Esophagus (tissue), 2 donors: ENCODE results near the gene RHOT1. TPM values are rescaled to one million over a fixed set of nuclear protein-coding genes. Genes with fewer than 3 reads are reported as not detected.
"Not testable (repeated sequence)": the region's sequence is repeated elsewhere in the genome, so short reads cannot be mapped to it uniquely, and the experiment has no call there.

Experiments
- H3K27ac ChIP-seq, 2 donors: one replicate each; pipeline ENCODE4 v1.5.1; 2013; ENCODE audit warnings: low read depth in 2 of 2, mild to moderate bottlenecking in 2 of 2, inconsistent platforms in 1 of 2, low read length in 1 of 2, moderate library complexity in 1 of 2
- H3K27me3 ChIP-seq, 2 donors: one replicate each; pipeline ENCODE4 v1.6.1; 2013; ENCODE audit warnings: low read length in 2 of 2, control low read depth in 1 of 2, mild to moderate bottlenecking in 1 of 2; ENCODE audit not compliant: insufficient read depth in 2 of 2, control insufficient read depth in 1 of 2
- H3K36me3 ChIP-seq, 2 donors: one replicate each; pipeline ENCODE4 v1.6.1; 2013; ENCODE audit warnings: low read length in 1 of 2; ENCODE audit not compliant: control insufficient read depth in 2 of 2, insufficient read depth in 2 of 2
- H3K4me1 ChIP-seq, 2 donors: one replicate each; pipeline ENCODE4 v1.6.1; 2013; ENCODE audit warnings: low read length in 1 of 2; ENCODE audit not compliant: control insufficient read depth in 2 of 2, insufficient read depth in 2 of 2
- H3K4me3 ChIP-seq, 2 donors: one replicate each; pipeline ENCODE4 v1.5.1; 2013; ENCODE audit warnings: low read length in 2 of 2, mild to moderate bottlenecking in 2 of 2, low read depth in 1 of 2, moderate library complexity in 1 of 2
- H3K9me3 ChIP-seq, 2 donors: one replicate each; pipeline ENCODE4 v1.6.1; 2013; ENCODE audit warnings: mild to moderate bottlenecking in 2 of 2, low read depth in 1 of 2, low read length in 1 of 2, moderate library complexity in 1 of 2; ENCODE audit not compliant: control insufficient read depth in 2 of 2, insufficient read depth in 1 of 2
- WGBS, 2 donors: extraction: QIAGEN DNeasy Blood & Tissue Kit; methylation state at CpG; one replicate each; pipeline ENCODE4 v1.1.7; 2013; 5-methylcytosine and 5-hydroxymethylcytosine counted together
- polyA plus RNA-seq, 2 donors: library from polyadenylated mRNA; stranded (reverse); fragments of 200-250 nt; gene quantifications; one replicate each; pipeline ENCODE4 v1.2.3, GENCODE V29; 2013
- donor health status: healthy with polysubstance abuse.
- donor health status: Bipolar disorder and iron deficiency.

RHOT1 gene
- polyA plus RNA-seq, 2 donors: 17.7 to 38.3 TPM

- peaks cover 0 to 10% of the 10 kb centered on the region in 2 donors for H3K36me3 ChIP-seq
- H3K9me3 ChIP-seq: peaks cover 0 to 3% of the 10 kb centered on the region in 2 donors
- H3K4me3 ChIP-seq: no peak overlapping the region
- WGBS, 2 donors: 79 to 88% methylated on average over 3 of the region's 3 CpGs
- H3K4me1 ChIP-seq: no peaks in the 10 kb centered on the region
- no peak overlapping the region for H3K27ac ChIP-seq
- H3K27me3 ChIP-seq: no peaks in the 10 kb centered on the region
Observed at GRCh38 chr17:32174889-32175288, 32.6 kb downstream of the RHOT1 start.

DNA sequence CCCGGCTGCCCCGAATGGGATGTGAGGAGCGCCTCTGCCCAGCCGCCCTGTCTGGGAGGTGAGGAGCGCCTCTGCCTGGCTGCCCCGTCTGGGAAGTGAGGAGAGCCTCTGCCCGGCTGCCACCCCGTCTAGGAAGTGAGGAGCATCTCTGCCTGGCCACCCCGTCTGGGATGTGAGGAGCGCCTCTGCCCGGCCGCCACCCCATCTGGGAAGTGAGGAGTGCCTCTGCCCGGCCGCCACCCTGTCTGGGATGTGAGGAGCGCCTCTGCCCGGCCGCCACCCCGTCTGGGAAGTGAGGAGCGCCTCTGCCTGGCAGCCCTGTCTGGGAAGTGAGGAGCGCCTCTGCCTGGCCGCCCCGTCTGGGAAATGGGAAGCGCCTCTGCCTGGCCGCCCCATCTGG lies 36.4 kb downstream of the RHOT1 start:
- H3K4me1 ChIP-seq, H3K27me3 ChIP-seq, H3K4me3 ChIP-seq, H3K27ac ChIP-seq, H3K9me3 ChIP-seq, H3K36me3 ChIP-seq: not testable (repeated sequence)
- 98 to 99% methylated on average over 19 to 24 of the region's 24 CpGs for WGBS, 2 donors

DNA sequence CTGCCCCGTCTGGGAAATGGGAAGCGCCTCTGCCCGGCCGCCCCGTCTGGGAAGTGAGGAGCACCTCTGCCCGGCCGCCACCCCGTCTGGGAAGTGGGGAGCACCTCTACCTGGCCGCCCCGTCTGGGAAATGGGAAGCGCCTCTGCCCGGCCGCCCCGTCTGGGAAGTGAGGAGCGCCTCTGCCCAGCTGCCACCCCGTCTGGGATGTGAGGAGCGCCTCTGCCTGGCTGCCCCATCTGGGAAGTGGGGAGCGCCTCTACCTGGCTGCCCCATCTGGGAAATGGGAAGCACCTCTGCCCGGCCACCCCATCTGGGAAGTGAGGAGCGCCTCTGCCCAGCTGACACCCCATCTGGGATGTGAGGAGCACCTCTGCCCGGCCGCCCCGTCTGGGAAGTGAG lies 36.8 kb downstream of the RHOT1 start:
- not testable (repeated sequence) for H3K36me3 ChIP-seq, H3K4me3 ChIP-seq, H3K27me3 ChIP-seq, H3K9me3 ChIP-seq, H3K27ac ChIP-seq, H3K4me1 ChIP-seq
- 99% methylated on average over 17 to 23 of the region's 23 CpGs for WGBS, 2 donors

DNA sequence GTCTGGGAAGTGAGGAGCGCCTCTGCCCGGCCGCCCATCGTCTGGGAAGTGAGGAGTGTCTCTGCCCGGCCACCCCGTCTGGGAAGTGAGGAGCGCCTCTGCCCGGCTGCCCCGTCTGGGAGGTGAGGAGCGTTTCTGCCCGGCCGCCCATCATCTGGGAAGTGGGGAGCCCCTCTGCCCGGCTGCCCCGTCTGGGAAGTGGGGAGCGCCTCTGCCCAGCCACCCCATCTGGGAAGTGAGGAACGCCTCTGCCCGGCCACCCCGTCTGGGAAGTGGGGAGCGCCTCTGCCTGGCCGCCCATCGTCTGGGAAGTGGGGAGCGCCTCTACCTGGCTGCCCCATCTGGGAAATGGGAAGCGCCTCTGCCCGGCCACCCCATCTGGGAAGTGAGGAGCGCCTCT lies 37.2 kb downstream of the RHOT1 start:
- H3K4me1 ChIP-seq, H3K27me3 ChIP-seq, H3K9me3 ChIP-seq, H3K27ac ChIP-seq, H3K36me3 ChIP-seq, H3K4me3 ChIP-seq: not testable (repeated sequence)
- WGBS, 2 donors: 97 to 98% methylated on average over 22 to 25 of the region's 25 CpGs

- H3K4me3 ChIP-seq, H3K9me3 ChIP-seq, H3K4me1 ChIP-seq, H3K27me3 ChIP-seq, H3K27ac ChIP-seq, H3K36me3 ChIP-seq: not testable (repeated sequence)
- 65 to 66% methylated on average over 2 of the region's 2 CpGs for WGBS, 2 donors
Observed at GRCh38 chr17:32180262-32180661, 38.0 kb downstream of the RHOT1 start.

GRCh38 chr17:32185875-32186274 lies 43.6 kb downstream of the RHOT1 start:
- Histone ChIP-seq H3K27me3 (no peaks in the 10 kb centered on the region), H3K36me3 (no peaks in the 10 kb centered on the region), H3K4me3 (no peak overlapping the region), H3K9me3 (no peaks in the 10 kb centered on the region), H3K27ac (no peak overlapping the region), H3K4me1 (no peaks in the 10 kb centered on the region)
- 90 to 100% methylated on average over 2 of the region's 2 CpGs for WGBS, 2 donors

DNA sequence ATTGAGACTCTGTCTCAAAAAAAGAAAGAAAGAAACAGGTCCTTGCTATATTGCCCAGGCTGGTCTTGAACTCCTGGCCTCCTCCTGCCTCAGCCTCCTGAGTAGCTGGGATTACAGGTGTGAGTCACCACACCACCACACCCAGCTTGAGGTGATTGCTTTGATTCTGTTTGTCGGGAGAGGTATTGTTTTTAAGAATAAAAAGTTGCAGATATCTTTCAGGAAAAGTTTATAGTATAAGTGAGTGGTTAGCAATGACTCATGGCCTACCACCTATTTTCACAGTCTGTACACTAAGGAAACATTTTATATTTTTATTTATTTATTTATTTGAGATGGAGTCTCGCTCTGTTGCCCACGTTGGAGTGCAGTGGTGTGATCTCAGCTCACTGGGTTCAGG lies 45.0 kb downstream of the RHOT1 start:
- Histone ChIP-seq H3K36me3 (no peaks in the 10 kb centered on the region), H3K9me3 (no peaks in the 10 kb centered on the region)
- 83 to 92% methylated on average over 3 of the region's 3 CpGs for WGBS, 2 donors

GRCh38 chr17:32189343-32189742 lies 47.0 kb downstream of the RHOT1 start:
- Histone ChIP-seq H3K4me1 (no peaks in the 10 kb centered on the region), H3K36me3 (peaks cover 0 to 2% of the 10 kb centered on the region in 2 donors), H3K27me3 (no peaks in the 10 kb centered on the region), H3K27ac (no peak overlapping the region), H3K4me3 (no peak overlapping the region), H3K9me3 (no peaks in the 10 kb centered on the region)
- 85 to 86% methylated on average over 2 of the region's 2 CpGs for WGBS, 2 donors

More for the DNA sequence above, 45.0 kb downstream of the RHOT1 start:
- no peaks in the 10 kb centered on the region for H3K4me1 ChIP-seq
- no peak overlapping the region for H3K27ac ChIP-seq
- H3K27me3 ChIP-seq: no peaks in the 10 kb centered on the region
- no peak overlapping the region for H3K4me3 ChIP-seq

DNA sequence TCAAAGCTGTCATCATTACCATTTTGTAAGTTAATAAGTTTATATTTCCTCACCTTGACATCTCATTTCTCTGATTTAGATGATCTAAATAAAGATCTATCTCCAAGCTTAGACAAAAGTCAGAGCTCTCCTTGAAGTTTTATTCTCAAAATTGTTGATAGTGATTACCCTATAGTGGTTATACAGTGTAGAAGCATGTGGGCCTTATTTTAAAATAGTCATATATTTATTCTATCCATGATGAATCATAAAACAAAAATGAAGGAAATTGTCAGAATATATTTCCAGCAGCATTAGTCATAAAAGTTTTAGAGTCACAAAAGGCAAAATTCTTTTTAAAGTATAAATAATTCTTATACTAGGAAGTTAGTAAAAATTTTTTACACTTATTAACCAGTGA lies 49.0 kb downstream of the RHOT1 start:
- Histone ChIP-seq H3K4me1 (no peaks in the 10 kb centered on the region), H3K4me3 (no peak overlapping the region), H3K36me3 (peaks cover under 1 to 10% of the 10 kb centered on the region in 2 donors), H3K27ac (no peak overlapping the region), H3K27me3 (no peaks in the 10 kb centered on the region), H3K9me3 (no peaks in the 10 kb centered on the region)

DNA sequence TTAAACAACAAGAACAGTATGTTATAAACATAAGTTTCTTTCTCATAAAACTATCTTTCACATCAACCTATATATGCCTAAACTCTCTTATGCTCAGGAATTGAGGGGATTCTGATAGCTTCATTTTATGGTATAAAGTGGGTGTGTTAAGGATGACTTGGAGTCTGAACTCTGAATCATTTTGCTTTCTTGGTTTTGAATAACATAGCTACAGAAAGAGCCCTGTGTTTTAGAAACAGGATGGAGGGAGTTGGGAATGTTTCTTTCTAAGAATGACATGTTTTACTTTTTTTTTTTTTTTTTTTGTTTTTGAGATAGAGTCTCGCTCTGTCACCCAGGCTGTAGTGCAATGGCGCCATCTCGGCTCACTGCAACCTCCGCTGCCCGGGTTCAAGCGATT lies 50.1 kb downstream of the RHOT1 start:
- whole genome bisulfite sequencing, 2 donors: 93 to 99% methylated on average over 6 of the region's 6 CpGs

More for the DNA sequence above, 50.1 kb downstream of the RHOT1 start:
- no peaks in the 10 kb centered on the region for H3K9me3 ChIP-seq
- H3K36me3 ChIP-seq: peaks cover 3 to 10% of the 10 kb centered on the region in 2 donors
- H3K4me3 ChIP-seq: no peak overlapping the region
- H3K4me1 ChIP-seq: no peaks in the 10 kb centered on the region
- H3K27me3 ChIP-seq: no peaks in the 10 kb centered on the region
- no peak overlapping the region for H3K27ac ChIP-seq
